H1 (cell line): Measurements from ENCODE around the gene DNAAF5. TPM values are rescaled to one million over a fixed set of nuclear protein-coding genes. Genes with fewer than 3 reads are reported as not detected.
A peak's percentile ranks its signal among the peaks of the same experiment; 100 is the strongest.
"Not testable (repeated sequence)": the region's sequence is repeated elsewhere in the genome, so short reads cannot be mapped to it uniquely, and the experiment has no call there.

Experiments
- CTCF ChIA-PET: fragments of 300-600 bp; sonication (Branson Sonifier 250); formaldehyde crosslinking; loops from one replicate; lab custom pipeline; 2021; ENCODE audit not compliant: partially characterized antibody; lab: Charles Lee
- POLR2A ChIA-PET: fragments of 300-600 bp; sonication (Branson Sonifier 250); formaldehyde crosslinking; loops from one replicate; lab custom pipeline; 2021; ENCODE audit warnings: inconsistent platforms; ENCODE audit not compliant: partially characterized antibody; lab: Charles Lee
- DNase-seq, 2 experiments: peaks; one replicate each; pipeline versions ENCODE4 v3.0.0 to v3.0.0-alpha.2; 2010 to 2022; ENCODE audit warnings: low spot score in 2 of 2, low read depth in 1 of 2, mixed read lengths in 1 of 2
- FAIRE-seq: peaks from 2 replicates; lab custom pipeline; 2011; peaks lifted over from hg19 to GRCh38; lab: Jason Lieb, UNC
- H2AFZ ChIP-seq: 2 replicates; pipeline ENCODE4 v1.8.1; 2012; ENCODE audit warnings: low read length, inconsistent platforms
- H2AK5ac ChIP-seq: 2 replicates; pipeline ENCODE4 v1.6.1; 2013; ENCODE audit warnings: low read depth, low read length
- H2BK120ac ChIP-seq: replicated peaks from 2 replicates; pipeline ENCODE3; 2013; ENCODE audit warnings: low read depth, low read length, inconsistent platforms
- H2BK12ac ChIP-seq: 2 replicates; pipeline ENCODE4 v1.6.1; 2013; ENCODE audit warnings: low read depth, low read length
- H2BK15ac ChIP-seq: 2 replicates; pipeline ENCODE4 v1.6.1; 2013; ENCODE audit warnings: low read length
- H2BK20ac ChIP-seq: 2 replicates; pipeline ENCODE4 v1.6.1; 2013; ENCODE audit warnings: low read length
- H2BK5ac ChIP-seq: 2 replicates; pipeline ENCODE4 v1.6.1; 2013; ENCODE audit warnings: low read depth, low read length
- H3K14ac ChIP-seq: 2 replicates; pipeline ENCODE4 v1.6.1; 2013; ENCODE audit warnings: inconsistent platforms; ENCODE audit not compliant: insufficient read length
- H3K18ac ChIP-seq: 2 replicates; pipeline ENCODE4 v1.6.1; 2013; ENCODE audit warnings: low read length; ENCODE audit errors: extremely low read depth
- H3K23ac ChIP-seq: 2 replicates; pipeline ENCODE4 v1.6.1; 2013; ENCODE audit warnings: inconsistent platforms; ENCODE audit not compliant: insufficient read length
- H3K23me2 ChIP-seq: 2 replicates; pipeline ENCODE4 v1.6.1; 2013; ENCODE audit warnings: low read depth, low read length
- H3K27ac ChIP-seq: 2 replicates; pipeline ENCODE4 v1.6.1; 2011; ENCODE audit warnings: low read depth, low read length, inconsistent platforms
- H3K27me3 ChIP-seq, 4 experiments: replicated peaks in 1 of 4; 1 replicate in 1 of 4; 2 replicates in 3 of 4; pipeline versions ENCODE4 v1.6.1 to v1.8.1; 2011 to 2013; ENCODE audit warnings: low read length in 3 of 4, mild to moderate bottlenecking in 3 of 4, inconsistent platforms in 2 of 4, mixed read lengths in 2 of 4, moderate library complexity in 1 of 4; ENCODE audit not compliant: control insufficient read depth in 3 of 4, insufficient read depth in 3 of 4; ENCODE audit errors: extremely low read depth in 1 of 4
- H3K36me3 ChIP-seq, 4 experiments: 2 replicates each; pipeline versions ENCODE4 v1.6.1 to v1.8.1; 2011 to 2013; ENCODE audit warnings: mild to moderate bottlenecking in 4 of 4, low read length in 3 of 4, moderate library complexity in 2 of 4, control low read depth in 1 of 4, inconsistent platforms in 1 of 4; ENCODE audit not compliant: insufficient read depth in 4 of 4, control insufficient read depth in 2 of 4
- H3K4ac ChIP-seq: replicated peaks from 2 replicates; pipeline ENCODE3; 2013; ENCODE audit warnings: low read length, low read depth, mixed read lengths, inconsistent platforms; ENCODE audit not compliant: insufficient read length
- H3K4me1 ChIP-seq, 4 experiments: replicated peaks in 1 of 4; 1 replicate in 1 of 4; 2 replicates in 3 of 4; pipeline versions ENCODE4 v1.6.1 to v1.8.1; 2011 to 2013; ENCODE audit warnings: low read length in 3 of 4, inconsistent platforms in 2 of 4, mixed read lengths in 1 of 4; ENCODE audit not compliant: insufficient read depth in 4 of 4, control insufficient read depth in 3 of 4
- H3K4me2 ChIP-seq, 2 experiments: 2 replicates each; pipeline versions ENCODE4 v1.6.1 to v1.8.1; 2011 to 2013; ENCODE audit warnings: low read depth in 2 of 2, low read length in 2 of 2, control low read depth in 1 of 2, inconsistent platforms in 1 of 2, mild to moderate bottlenecking in 1 of 2; ENCODE audit not compliant: insufficient read depth in 1 of 2
- H3K4me3 ChIP-seq, 4 experiments: fragments of 200-600, 300-600 bp in 1 of 4; sonication (generic), shearing (Covaris generic), sonication (Bioruptor Twin) in 1 of 4; 2 replicates each; pipeline versions ENCODE4 v1.5.1 to v1.8.1; 2011 to 2016; ENCODE audit warnings: low read length in 4 of 4, low read depth in 3 of 4, control low read depth in 2 of 4, inconsistent platforms in 2 of 4, mild to moderate bottlenecking in 2 of 4, mixed read lengths in 1 of 4, moderate library complexity in 1 of 4; ENCODE audit not compliant: insufficient read depth in 2 of 4; ENCODE audit errors: extremely low read depth in 1 of 4
- H3K56ac ChIP-seq: replicated peaks from 2 replicates; pipeline ENCODE3; 2013; ENCODE audit warnings: low read depth, mild to moderate bottlenecking, mixed read lengths, low read length, inconsistent platforms; ENCODE audit not compliant: insufficient read length
- H3K79me1 ChIP-seq: 2 replicates; pipeline ENCODE4 v1.6.1; 2013; ENCODE audit warnings: low read depth, low read length, control low read depth
- H3K79me2 ChIP-seq, 2 experiments: 2 replicates each; pipeline versions ENCODE4 v1.6.1 to v1.8.1; 2012 to 2013; ENCODE audit warnings: low read length in 2 of 2, mild to moderate bottlenecking in 2 of 2, inconsistent platforms in 1 of 2; ENCODE audit not compliant: insufficient read depth in 2 of 2, control insufficient read depth in 1 of 2
- H3K9ac ChIP-seq, 4 experiments: replicated peaks in 1 of 4; 1 replicate in 1 of 4; 2 replicates in 3 of 4; pipeline versions ENCODE4 v1.6.1 to v1.8.1; 2011 to 2013; ENCODE audit warnings: low read depth in 3 of 4, low read length in 3 of 4, control low read depth in 2 of 4, mild to moderate bottlenecking in 2 of 4, moderate library complexity in 2 of 4, inconsistent platforms in 1 of 4; ENCODE audit errors: extremely low read depth in 1 of 4
- H3K9me3 ChIP-seq, 2 experiments: 2 replicates each; pipeline versions ENCODE4 v1.6.1 to v1.8.1; 2012 to 2013; ENCODE audit warnings: mild to moderate bottlenecking in 2 of 2, moderate library complexity in 2 of 2, control low read depth in 1 of 2, inconsistent platforms in 1 of 2, low read depth in 1 of 2, low read length in 1 of 2, mixed read lengths in 1 of 2; ENCODE audit not compliant: insufficient read depth in 2 of 2
- H4K20me1 ChIP-seq, 2 experiments: replicated peaks in 1 of 2; 2 replicates each; pipeline versions ENCODE3 to v1.8.1; 2011 to 2013; ENCODE audit warnings: inconsistent platforms in 2 of 2, low read length in 2 of 2, mild to moderate bottlenecking in 1 of 2; ENCODE audit not compliant: insufficient read depth in 2 of 2, control insufficient read depth in 1 of 2
- H4K5ac ChIP-seq: 2 replicates; pipeline ENCODE4 v1.6.1; 2013; ENCODE audit warnings: low read length, low read depth, mixed read lengths, inconsistent platforms; ENCODE audit not compliant: insufficient read length
- H4K8ac ChIP-seq: 2 replicates; pipeline ENCODE4 v1.8.0; 2013; ENCODE audit warnings: mild to moderate bottlenecking, moderate library complexity, low read length, inconsistent platforms; ENCODE audit not compliant: insufficient read depth; ENCODE audit errors: extremely low read depth
- H4K91ac ChIP-seq: replicated peaks from 2 replicates; pipeline ENCODE3; 2013; ENCODE audit warnings: low read length, mixed read lengths, inconsistent platforms; ENCODE audit not compliant: insufficient read length
- WGBS, 2 experiments: shearing (Covaris generic) in 1 of 2; methylation state at CpG; one replicate each; pipeline versions ENCODE4 v1.1.6 to v1.1.7; 2013 to 2015; ENCODE audit warnings: low lambda C conversion rate in 2 of 2, mixed read lengths in 2 of 2, inconsistent platforms in 1 of 2, low coverage in 1 of 2, missing lambda C conversion rate in 1 of 2; ENCODE audit not compliant: insufficient replicate concordance in 2 of 2, insufficient coverage in 1 of 2, insufficient read length in 1 of 2; ENCODE audit errors: extremely low coverage in 1 of 2, missing lambda C conversion rate in 1 of 2; 5-methylcytosine and 5-hydroxymethylcytosine counted together
- polyA plus RNA-seq, 7 experiments: library from polyadenylated mRNA; depleted of rRNA in 3 of 7; stranded (reverse) in 5 of 7; unstranded in 2 of 7; fragments of >200 nt in 5 of 7; fragments of 200-250 nt in 2 of 7; gene quantifications; 1 replicate in 5 of 7; 2 replicates in 1 of 7; 4 replicates in 1 of 7; pipeline versions ENCODE4 v1.2.1 to v1.2.3, GENCODE V29; 2011 to 2013; ENCODE audit warnings: missing spikeins in 2 of 7, mixed read lengths in 2 of 7
- total RNA-seq: library from RNA; stranded (reverse); fragmentation: NEBNext Ultra II Directional; extraction: Animal tissue kit (Norgen Biotek cat#: 25700); gene quantifications from 2 replicates; pipeline ENCODE4 v1.2.1, GENCODE V29; 2021

DNAAF5 gene
- total and polyA plus RNA-seq, 2 of the 8 experiments (the other 6 are each of a cell fraction or from before 2014, with no cell fraction given) = 55.1 to 95.9 TPM

- 91% methylated on average over 29 of the region's 33 CpGs; no CpG with 5 or more reads in 1 of the 2 experiments for WGBS, 2 experiments
- H3K56ac ChIP-seq, H3K4me3 ChIP-seq, H3K23ac ChIP-seq, H4K91ac ChIP-seq, H2BK5ac ChIP-seq, H4K5ac ChIP-seq, H3K79me1 ChIP-seq, POLR2A ChIA-PET, H3K27ac ChIP-seq, H2AFZ ChIP-seq, H3K4me1 ChIP-seq, H3K9ac ChIP-seq, H3K27me3 ChIP-seq, H2BK12ac ChIP-seq, H3K14ac ChIP-seq, H2AK5ac ChIP-seq, H3K4me2 ChIP-seq, H3K23me2 ChIP-seq, H2BK20ac ChIP-seq, H3K4ac ChIP-seq, H2BK120ac ChIP-seq, H2BK15ac ChIP-seq, H3K79me2 ChIP-seq, FAIRE-seq, H3K18ac ChIP-seq, DNase-seq, H3K9me3 ChIP-seq: not testable (repeated sequence)
- H4K20me1 ChIP-seq = peaks cover 1 to 18% of the 10 kb centered on the region in 2 experiments
- H4K8ac ChIP-seq = peak overlapping the region; percentile 25
- CTCF ChIA-PET = interaction anchor here (1.6 kb wide), 1 partner anchor 21 kb away, joined by 4 read pairs; no protein-coding TSS in a partner anchor
- peaks cover 8 to 21% (median 15%) of the 10 kb centered on the region in 4 experiments; a peak in 7 of 8 replicates for H3K36me3 ChIP-seq
Observed at GRCh38 chr7:752256-752655, 25.8 kb downstream of the DNAAF5 start.
